HG03460 (cell line): Measurements from ENCODE around the gene CERS1.

Experiments used
- ATAC-seq: cut with Tn5 transposase; IDR thresholded peaks from one replicate; pipeline ENCODE4 v1.9.1; 2021; ENCODE audit not compliant: unreplicated experiment

CERS1 gene

DNA sequence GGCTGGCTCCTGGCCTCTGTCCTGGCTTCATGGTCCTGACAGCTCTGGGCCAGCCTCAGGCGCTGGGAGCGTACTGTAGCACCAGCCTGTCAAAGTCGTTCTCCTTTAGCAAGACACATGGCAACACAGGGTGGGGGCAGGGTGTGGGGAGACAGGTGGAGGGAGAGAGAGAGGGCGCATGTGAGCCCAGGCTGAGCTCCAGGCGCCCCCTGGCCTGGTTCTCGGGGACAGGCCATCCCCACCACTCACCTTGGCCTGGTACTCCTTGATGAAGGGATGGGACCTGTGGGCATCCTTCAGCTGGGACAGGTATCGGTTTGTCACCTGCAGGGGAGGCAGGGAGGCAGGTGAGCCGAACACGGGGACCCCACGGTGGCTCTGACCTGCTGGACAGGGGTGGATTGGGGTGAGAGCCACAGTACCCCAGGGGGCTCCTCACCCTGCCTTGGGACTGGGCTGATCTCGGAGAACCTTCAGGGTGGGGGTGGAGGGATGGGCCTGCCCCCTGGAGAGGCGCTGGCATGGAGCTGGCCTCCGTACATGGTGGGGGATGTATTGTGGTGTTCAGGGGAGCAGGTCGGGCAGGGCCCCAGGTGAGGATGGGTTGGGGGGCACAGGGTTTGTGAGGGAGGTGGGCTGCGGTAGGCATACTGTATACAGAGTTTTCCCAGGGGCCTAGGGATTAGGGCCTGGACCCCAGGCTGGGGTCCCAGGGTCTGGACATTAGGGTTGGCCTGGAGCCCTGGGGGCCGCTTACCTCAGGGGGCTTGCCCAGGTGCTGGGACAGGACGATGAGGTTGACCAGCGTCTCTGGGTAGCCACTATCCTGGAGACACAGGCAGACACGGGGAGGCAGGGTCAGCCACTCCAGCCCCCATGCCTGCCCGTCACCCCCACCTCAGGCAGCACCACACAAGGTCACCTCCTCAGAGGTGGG is 3.9 kb upstream of the CERS1 start:
- ATAC-seq: no peak

DNA sequence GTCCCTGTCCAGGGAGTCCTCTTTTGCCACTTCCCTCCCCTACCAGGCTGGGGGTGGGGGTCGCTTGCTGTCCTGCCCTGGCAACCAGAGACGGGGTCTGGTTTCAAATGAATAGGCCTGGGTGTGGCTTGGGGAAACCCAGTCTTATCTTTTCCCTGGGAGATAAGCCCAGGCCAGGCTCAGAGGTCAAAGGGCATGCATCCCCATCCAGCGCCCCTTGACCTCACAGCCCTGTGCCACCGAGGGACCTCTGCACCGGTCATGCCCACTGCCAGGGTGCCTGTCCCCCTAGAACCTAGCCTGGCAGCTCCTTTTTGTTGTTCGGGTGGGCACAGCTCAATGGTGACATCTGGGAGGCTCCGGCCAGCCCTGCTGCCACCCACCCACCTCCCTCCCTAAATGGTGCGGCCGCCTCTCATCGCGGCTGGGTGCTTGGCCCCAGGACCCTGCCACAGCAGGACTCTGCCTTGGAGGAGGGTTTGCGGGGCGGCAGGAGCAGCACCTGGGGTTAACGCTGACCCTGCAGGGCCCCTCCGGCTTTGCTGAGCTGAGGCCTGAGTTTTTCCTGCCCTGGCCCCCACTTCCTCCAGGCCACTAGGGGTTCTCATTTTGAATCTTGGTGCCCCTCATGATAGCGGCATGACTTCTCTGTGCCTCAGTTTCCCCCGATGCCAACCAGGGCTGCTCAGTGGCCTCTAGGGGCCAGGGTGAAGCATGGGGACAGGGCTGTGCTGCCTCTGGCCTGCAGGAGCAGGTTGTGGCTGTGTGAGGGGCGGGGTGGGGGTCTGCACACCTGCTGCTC is 2.9 kb upstream of the CERS1 start:
- ATAC-seq: no peak

DNA sequence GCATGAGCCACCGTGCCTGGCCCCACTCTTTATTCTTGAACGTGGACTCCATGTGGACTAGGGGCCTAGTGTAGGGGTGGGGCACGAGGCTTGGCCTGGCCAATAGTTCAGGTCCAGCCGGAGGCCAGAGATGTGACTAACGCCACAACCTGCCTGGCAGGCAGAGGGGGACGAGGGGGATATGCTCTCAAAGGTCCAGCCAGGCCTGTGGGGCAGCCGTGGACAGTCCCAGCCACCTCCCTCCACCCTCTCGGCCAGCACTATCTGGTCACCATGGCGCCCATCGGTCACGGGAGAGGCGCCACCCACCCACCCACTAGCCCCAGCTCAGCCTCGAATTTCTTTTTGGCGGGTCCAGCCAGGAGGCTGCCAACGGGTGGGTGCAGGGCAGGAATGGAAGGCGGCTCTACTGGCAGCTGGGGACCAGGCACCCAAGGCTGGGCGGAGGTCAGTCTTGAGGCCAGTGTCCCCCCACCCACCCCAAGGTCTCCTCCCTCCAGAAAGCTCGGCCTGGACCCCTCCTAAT is 2.2 kb upstream of the CERS1 start:
- no peak for ATAC-seq

DNA sequence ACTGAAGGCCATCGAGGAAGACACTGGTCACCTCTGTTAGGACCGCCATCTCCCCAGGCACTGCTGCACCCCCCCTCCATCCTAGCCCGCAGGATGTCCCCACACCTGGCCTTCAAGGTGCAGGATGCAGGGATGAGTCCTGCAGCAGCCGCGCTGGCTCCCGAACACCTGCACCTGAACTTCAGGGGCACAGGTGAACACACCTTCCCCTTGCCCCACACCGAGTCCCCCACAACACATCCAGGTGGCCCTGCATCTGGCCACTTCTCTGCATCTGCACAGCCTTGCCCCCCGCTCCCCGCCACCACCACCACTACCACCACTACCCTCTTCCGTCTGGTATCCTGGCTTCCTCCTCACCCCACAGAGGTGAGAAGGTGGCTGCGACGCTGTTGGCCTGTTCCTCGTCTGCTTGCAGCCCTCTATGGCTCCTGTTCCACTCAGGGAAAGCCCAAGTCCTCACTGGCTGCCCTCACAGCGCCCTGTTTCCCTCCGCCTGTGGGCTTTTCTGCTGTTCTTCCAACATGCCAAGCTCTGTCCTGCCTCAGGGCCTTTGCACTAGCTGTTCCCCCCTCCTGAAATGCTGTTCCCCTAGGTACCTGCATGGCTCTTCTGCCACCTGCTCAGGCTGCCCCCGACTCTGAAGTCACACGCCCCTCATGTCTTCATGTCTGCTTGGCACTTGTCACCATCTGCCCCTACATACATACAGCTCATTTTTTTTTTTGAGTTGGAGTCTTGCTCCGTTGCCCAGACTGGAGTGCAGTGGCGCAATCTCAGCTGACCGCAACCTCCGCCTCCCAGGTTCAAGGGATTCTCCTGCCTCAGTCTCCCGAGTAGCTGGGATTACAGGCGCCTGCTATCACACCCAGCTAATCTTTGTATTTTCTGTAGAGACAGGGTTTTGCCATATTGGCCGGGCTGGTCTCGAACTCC is 1.4 kb upstream of the CERS1 start:
- ATAC-seq: no peak

DNA sequence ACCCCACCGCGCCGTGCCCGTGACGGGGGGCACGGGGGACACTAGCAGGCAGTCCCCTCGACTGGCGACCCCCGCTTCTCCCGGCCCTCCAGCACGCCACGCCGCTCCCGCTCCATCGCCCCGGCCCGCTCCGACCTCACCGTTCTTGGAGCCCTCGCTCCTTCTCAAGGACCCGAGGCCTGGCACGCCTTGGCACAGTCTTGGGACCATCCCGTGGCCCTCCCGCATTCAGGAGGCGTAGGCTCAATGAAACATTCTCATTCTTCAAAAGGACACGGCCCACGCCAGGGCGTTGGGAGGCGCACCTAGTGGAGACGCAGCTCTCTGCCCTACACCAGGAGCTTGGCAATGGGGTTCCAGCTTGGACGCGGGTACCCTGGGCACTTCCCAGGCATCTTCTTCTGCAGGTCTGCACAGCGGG is 473 bp upstream of the CERS1 start:
- no peak for ATAC-seq

DNA sequence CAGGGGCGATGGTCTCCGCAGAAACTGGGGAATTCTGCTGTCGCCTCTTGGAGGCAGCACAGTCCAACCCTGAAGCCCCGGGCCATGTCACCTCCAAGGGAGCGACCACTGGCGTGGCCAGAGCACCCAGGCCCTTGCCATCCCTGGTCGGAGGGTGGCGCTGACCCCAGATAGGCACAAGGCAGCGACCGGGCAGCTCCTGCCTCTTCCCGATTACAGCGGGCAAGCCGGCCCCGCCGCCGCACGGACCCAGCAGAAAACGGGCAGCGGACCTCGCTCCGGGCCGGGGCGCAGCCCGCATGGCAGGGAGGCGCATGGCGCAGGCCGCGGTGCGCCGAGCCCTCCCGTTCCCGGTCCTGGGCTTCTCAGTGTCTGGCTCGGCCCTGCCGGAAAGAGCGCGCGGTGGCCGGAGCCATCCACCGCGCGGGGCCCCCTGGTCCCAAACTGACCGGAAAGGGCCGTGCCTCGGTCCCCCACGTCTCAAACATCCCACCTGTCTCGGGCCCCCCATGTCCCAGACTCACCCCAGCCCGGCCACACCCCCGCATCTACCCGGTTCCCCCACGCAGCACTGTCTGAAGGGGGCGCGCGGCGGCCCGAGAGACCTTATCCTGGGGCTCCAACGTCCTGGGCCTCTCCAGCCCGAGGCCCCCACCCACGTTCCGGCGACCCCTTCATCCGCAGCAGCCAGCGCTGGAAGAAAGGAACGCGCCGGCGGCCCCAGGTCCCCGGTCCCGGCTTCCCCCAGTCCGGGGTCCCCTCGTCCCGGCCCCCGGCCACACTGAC is 727 bp downstream of the CERS1 start:
- ATAC-seq: no peak

DNA sequence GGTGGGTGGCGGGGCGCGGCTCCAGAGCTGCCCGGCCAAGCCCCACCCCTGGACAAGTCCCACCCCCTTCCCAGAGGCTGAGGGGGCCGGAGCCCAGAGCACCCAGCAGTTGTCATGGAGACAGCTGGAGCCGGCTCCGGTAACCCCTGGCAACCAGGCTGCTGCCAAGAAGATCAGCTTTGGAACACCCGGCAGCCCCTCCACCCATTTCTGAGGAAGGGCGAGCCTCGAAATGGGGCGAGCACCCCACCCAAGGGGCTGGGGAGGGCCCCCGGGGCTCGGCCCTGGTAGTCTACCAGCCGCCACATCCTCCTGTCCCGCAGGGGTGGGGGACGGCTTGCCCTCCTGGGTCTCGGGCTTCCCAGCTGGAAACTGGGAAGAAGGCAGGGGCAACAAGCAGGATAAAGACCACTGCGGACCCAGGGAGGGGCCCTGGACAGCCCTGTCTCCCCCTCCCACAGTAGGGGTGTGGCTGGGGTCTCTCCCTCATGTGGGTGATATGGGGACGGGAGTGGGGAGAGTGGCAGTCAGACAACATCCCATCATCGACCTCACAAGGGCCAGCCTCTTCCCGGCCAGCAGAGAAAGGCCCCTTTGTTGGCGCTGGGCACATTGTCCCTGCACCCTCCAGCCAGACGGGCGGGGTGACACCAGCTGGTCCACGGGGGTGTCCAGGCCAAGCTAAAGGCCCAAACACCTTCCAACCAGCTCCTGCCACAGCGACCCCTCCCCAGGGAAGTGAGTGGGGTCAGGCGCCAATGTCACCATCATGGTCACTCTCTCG is 1.5 kb downstream of the CERS1 start:
- ATAC-seq: no peak

DNA sequence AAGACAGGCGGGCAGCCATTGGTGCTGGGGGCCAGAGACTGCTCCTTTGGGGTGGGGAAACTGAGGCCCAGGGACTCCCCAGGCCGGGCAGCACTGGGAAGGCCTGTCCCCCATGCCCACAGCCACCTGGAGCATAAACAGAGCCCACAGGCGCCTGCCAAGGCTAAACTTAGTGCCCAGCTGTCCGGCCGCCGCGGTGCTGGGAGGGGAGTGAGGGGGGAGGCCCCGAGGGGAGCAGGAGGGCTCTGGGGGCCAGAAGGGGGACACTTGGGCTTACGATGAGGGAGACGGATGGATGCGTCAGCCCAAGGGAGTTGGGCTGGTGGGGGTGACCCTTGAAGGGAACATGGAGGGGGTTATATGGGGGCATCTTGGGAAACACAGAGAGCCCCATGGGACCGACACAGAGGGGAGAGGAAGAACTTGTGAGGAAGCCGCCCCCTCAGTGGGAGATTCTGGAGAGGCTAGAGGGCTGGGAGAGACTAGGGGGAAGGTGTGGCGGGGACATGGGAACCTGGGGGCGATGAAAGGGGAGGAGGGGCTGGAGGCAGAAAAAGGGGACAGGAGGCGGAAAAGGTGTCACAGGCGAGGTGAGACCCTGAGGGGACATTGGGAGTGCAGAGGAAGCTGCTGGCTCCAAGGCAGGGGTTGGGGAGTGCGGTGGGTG is 2.2 kb downstream of the CERS1 start:
- ATAC-seq: no peak

DNA sequence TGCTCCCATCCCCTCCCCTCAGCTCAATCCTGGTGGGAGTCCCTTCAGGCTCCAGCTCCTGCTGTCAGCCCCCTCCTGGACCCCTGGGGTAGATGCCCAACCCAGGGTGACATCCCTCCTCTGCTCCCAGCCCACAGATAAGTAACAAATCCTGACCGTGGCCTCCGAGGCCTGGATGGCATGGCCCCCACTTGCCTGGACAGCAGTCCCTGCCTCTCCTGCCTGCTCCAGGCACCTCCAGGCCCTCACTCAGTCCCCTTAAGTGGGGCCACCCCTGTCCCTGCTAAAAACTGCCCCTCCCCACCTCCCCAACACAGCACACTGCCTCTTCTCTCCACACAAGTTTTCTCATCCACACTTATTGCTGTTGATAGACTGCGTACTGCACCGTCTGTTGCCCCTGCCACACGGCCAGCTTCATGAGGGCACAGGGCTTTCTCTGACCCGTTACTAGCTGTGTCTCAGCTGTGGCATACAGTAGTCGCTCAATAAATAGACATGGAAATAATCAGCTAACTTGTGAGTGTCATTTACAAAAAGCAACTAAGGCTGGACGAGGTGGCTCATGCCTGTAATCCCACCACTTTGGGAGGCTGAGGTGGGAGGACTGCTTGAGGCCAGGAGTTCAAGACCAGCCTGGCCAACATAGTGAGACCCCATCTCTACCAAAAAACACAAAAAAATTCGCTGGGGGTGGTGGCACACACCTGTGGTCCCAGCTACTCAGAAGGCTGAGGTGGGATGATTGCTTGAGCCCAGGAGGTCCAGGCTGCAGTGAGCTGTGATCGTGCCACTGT is 5.8 kb downstream of the CERS1 start:
- ATAC-seq: no peak

DNA sequence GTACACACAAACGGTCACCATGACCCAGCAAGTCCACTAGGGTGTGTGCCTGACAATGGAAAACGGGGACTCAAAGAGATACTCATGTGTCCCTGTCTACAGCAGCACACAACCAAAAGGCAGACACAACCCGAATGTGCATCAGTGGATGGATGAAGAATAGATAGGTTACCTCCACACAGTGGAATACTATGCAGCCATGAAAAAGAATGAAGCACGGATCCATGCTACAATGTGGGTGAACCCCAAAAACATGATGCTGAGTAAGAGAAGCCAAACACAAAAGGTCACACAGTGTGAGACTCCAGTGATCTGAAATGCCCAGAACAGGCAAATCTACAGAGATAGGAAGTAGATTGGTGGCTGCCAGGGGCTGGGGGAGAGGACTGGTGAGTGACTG is 9.0 kb downstream of the CERS1 start:
- no peak for ATAC-seq

DNA sequence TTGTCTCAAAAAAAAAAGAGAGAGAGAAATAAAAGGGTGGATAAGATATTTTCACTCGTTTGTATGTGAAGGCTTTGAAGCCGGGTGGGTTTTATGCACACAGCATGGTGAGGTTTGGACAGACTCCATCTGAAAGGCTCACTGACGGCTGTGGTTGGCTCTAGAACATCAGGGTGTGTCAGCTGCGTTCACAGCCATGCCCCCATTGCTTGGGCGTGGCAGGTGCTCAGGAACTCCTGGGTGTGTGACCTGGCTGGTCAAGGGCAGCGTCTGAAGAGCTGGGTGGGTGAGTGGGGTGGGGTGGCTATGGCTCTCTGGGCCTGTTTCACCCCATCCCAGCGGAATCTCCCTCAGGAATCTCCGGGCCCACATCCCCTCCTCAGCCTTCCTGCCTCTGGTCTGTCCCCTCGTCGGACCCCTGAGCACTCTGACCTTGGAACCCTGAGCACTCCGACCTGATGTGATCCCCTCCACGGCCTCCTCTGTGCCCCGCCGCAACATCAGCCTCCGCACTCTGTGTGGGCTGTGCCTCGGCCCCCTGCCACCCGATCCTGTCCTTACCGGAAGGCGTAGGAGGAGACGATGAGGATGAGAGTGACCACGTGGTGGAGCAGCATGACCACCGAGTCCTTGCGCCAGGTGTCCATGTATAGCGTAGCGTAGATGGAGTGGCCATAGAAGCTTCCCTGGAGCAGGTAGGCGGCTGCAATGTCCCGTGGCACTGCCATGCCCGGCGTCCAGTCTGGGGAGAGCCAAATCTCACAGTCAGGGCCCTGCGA is 12.2 kb downstream of the CERS1 start:
- ATAC-seq: no peak

DNA sequence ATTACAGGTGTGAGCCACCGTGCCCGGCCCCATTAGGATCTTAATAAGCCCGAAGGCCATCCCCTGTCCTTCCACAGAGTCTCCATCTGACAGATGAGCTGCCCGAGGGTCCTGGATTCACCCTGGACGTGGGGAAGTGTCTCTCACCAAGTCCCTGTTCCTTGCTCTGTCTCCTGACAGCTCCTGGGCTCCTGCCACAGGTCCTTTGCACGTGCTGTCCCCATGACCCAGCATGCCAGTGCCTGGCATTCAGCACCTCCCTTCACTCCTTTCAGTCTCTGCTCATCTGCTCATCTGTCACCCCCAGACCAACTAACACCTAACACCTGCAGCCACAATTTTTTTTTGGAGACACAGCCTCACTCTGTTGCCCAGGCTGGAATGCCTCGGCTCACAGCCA is 14.5 kb downstream of the CERS1 start:
- ATAC-seq: no peak

DNA sequence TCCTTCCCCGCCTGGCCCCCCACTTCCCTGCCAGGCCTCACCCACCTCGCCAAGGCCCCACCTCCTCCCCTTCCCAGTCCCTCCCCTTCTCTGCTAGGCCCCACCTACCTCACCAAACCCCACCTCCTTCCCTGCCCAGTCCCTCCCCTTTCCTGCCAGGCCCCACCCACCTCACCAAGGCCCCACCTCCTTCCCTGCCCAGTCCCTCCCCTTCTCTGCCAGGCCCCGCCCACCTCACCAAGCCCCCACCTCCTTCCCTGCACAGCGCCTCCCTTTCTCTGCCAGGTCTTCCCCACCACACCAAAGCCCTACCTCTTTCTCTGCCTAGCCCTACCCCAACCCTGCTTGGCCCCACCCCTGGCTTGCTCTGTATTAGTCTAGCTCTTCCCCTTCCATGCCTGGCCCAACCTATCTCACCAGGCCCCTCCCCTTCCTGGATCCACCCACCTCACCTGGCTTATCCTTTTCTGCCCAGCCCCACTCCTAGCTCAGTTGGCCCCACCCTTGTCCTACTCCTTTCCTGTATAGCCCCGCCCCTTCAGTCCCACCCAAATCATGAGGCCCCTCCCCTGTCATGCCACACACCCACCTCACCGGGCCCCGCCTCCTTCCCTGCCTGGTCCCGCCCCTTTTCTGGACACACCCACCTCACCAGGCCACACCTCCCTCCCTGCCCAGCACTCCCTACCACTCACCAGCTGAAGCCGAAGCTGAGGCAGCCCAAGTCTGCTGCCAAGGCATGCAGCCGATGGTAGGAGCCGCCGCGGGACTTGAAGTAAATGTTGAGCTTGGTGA is 16.2 kb downstream of the CERS1 start:
- ATAC-seq: no peak

DNA sequence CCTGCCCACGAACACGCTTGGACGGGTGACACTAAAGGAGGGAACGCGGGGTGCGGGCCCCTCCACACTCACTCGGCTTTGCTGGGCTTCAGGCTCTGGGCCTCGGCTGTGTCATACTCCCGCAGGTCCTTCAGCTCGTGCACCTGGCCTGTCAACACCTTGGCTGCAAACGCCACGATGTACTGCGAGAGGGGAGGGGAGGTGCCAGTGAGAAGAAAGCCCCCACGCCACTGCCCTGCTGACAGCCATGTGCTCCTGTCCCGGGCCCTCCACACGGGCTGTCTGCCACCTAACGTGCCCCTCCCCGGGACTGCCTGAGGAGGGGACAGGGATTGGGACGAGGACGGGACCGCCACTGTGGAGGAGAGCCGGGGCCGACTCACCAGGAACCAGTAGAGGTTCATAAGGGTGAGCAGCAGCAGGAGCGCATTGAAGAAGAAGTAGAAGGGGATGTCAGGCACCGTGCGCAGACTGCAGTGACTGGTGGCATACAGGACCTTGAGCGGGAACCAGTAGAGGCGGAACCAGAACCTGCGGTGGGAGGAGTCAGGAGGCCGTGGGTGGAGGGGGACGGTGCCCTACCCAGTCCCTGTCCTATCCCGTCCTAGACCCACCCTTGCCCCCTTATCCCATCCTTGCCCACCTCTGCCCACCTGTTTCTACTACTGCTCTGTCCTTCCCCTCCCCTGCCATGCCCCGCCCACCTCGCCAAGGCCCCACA is 16.9 kb downstream of the CERS1 start:
- no peak for ATAC-seq

DNA sequence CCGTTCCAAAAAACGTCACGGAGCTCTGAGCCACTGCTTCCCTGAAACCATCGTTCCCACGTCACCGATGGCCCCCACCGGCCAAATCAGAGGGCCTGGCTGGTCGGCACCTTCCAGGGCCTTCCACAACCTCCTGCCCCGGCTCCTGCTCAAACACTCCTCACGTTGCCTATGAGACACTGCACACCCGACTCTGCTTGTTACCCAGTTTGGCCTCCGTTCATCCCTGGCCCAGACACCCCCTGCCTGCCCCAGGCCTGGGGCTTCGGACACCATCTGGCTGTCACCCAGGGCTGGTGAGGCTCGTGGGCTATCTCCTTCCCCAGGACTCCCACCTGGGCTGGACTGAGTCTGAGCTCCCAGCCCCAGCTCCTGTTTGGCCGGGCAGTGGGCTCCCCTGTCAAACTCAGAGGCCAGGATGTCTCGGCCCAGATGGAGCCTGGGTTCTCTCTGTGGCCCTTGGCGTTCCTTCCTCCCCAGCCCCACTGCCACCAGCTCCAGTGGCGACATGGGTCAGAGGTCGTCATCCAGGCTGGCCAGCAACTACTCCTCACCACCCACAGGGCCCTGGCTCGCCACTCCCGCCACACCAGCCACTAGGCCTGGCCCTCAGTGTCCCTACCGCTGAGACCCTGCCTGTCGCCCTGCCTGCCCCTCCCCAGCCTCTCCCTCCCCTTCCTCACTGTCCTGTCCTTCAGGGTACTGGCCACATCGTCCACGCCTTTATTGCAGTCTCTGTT is 17.7 kb downstream of the CERS1 start:
- ATAC-seq: no peak
